Astrocyte (in vitro differentiated cells and primary cell): Measurements from ENCODE around the gene ANKH. TPM values are rescaled to one million over a fixed set of nuclear protein-coding genes. Genes with fewer than 3 reads are reported as not detected.

Experiments
- DNase-seq: peaks from one replicate; pipeline ENCODE4 v3.0.0-alpha.2; 2010; ENCODE audit warnings: low read depth
- FAIRE-seq: peaks from 2 replicates; lab custom pipeline; 2011; peaks lifted over from hg19 to GRCh38; lab: Jason Lieb, UNC
- H2AFZ ChIP-seq: 2 replicates; pipeline ENCODE4 v1.6.0; 2012; ENCODE audit warnings: low read depth, low read length, inconsistent platforms
- H3K27ac ChIP-seq: 2 replicates; pipeline ENCODE4 v1.5.1; 2011; ENCODE audit warnings: low read depth, low read length, inconsistent platforms
- H3K27me3 ChIP-seq: 2 replicates; pipeline ENCODE4 v1.6.0; 2011; ENCODE audit warnings: low read length, inconsistent platforms; ENCODE audit not compliant: insufficient read depth
- H3K36me3 ChIP-seq: 2 replicates; pipeline ENCODE4 v1.5.1; 2011; ENCODE audit warnings: low read length, inconsistent platforms; ENCODE audit not compliant: insufficient read depth
- H3K4me1 ChIP-seq: 2 replicates; pipeline ENCODE4 v1.5.1; 2011; ENCODE audit warnings: low read length, inconsistent platforms; ENCODE audit not compliant: insufficient read depth
- H3K4me2 ChIP-seq: 2 replicates; pipeline ENCODE4 v1.6.0; 2012; ENCODE audit warnings: low read length, inconsistent platforms
- H3K4me3 ChIP-seq: 2 replicates; pipeline ENCODE4 v1.5.1; 2011; ENCODE audit warnings: low read depth, mild to moderate bottlenecking, low read length, inconsistent platforms; ENCODE audit not compliant: insufficient read depth
- H3K79me2 ChIP-seq: 2 replicates; pipeline ENCODE4 v1.6.0; 2012; ENCODE audit warnings: mild to moderate bottlenecking, low read length, inconsistent platforms; ENCODE audit not compliant: insufficient read depth
- H3K9ac ChIP-seq: 2 replicates; pipeline ENCODE4 v1.6.0; 2012; ENCODE audit warnings: mild to moderate bottlenecking, low read length, inconsistent platforms
- H3K9me3 ChIP-seq: 2 replicates; pipeline ENCODE4 v1.5.1; 2012; ENCODE audit warnings: low read depth, mild to moderate bottlenecking, low read length, inconsistent platforms; ENCODE audit not compliant: insufficient read depth
- H4K20me1 ChIP-seq: 2 replicates; pipeline ENCODE4 v1.6.0; 2012; ENCODE audit warnings: low read length, inconsistent platforms; ENCODE audit not compliant: insufficient read depth
- H3K27ac Mint-ChIP-seq: one replicate; pipeline ENCODE4 v1.8.0; 2021; ENCODE audit warnings: mild to moderate bottlenecking, mixed read lengths; ENCODE audit not compliant: unreplicated experiment
- H3K27me3 Mint-ChIP-seq: one replicate; pipeline ENCODE4 v1.8.0; 2021; ENCODE audit warnings: low read depth, mixed read lengths; ENCODE audit not compliant: unreplicated experiment
- H3K36me3 Mint-ChIP-seq: one replicate; pipeline ENCODE4 v1.8.0; 2021; ENCODE audit warnings: low read depth, mixed read lengths; ENCODE audit not compliant: unreplicated experiment
- H3K4me1 Mint-ChIP-seq: one replicate; pipeline ENCODE4 v1.8.0; 2021; ENCODE audit warnings: low read depth, mixed read lengths; ENCODE audit not compliant: unreplicated experiment
- H3K4me3 Mint-ChIP-seq: one replicate; pipeline ENCODE4 v1.8.0; 2021; ENCODE audit warnings: mild to moderate bottlenecking, moderate library complexity, mixed read lengths; ENCODE audit not compliant: unreplicated experiment
- H3K9me3 Mint-ChIP-seq: one replicate; pipeline ENCODE4 v1.8.0; 2021; ENCODE audit warnings: mild to moderate bottlenecking, mixed read lengths; ENCODE audit not compliant: unreplicated experiment
- CTCF ChIP-seq: IDR thresholded peaks from 2 replicates; pipeline ENCODE4 v1.5.1; 2011; ENCODE audit warnings: low read depth, mild to moderate bottlenecking, inconsistent platforms, low read length, moderate library complexity; ENCODE audit not compliant: insufficient read depth
- EZH2 ChIP-seq: IDR thresholded peaks from 2 replicates; pipeline ENCODE4 v1.6.1; 2012; ENCODE audit warnings: mild to moderate bottlenecking, low read length, inconsistent platforms; ENCODE audit not compliant: insufficient read depth
- total RNA-seq: library from RNA; stranded (reverse); gene quantifications from 2 replicates; pipeline ENCODE4 v1.2.1, GENCODE V29; 2021

Gene ANKH
- total RNA-seq, 1 donor from 2014 or later: 15.8 TPM

DNA sequence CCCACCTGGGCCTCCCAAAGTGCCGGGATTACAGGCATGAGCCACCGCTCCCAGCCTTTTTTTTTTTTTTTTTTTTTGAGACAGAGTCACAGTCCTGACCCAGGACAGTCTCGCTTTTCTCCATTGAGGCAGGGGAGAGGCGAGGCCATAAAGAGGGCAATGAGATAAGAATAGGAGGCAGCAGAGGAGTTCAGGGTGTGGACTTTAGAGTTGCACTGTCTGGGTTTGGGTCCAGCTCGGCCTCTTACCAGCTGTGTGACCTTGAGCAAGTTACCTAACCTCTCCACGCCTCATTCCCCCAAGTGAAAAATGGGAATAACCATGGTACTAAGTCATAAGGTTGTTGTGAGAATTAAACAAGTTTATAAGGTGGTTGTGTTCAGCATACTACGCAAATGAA is 24.6 kb upstream of the ANKH start:
- FAIRE-seq: no peak
- no peaks in the 10 kb centered on the region for H3K79me2 ChIP-seq
- H3K36me3 ChIP-seq: no peaks in the 10 kb centered on the region
- H3K27me3 Mint-ChIP-seq: peaks cover 11% of the 10 kb centered on the region
- TF ChIP-seq EZH2 (no peak), CTCF (no peak)
- no peak overlapping the region for H3K27ac Mint-ChIP-seq
- H3K4me2 ChIP-seq: no peak overlapping the region
- H2AFZ ChIP-seq: no peak overlapping the region
- H3K9me3 Mint-ChIP-seq: no peaks in the 10 kb centered on the region
- peaks cover 2% of the 10 kb centered on the region for H3K27me3 ChIP-seq
- no peak overlapping the region for H3K4me3 ChIP-seq
- no peak overlapping the region for H3K27ac ChIP-seq
- peaks cover 8% of the 10 kb centered on the region for H3K4me1 ChIP-seq
- H3K9ac ChIP-seq: no peak overlapping the region
- no peaks in the 10 kb centered on the region for H3K36me3 Mint-ChIP-seq
- peaks cover 6% of the 10 kb centered on the region for H3K4me1 Mint-ChIP-seq
- DNase-seq: no peak
- no peaks in the 10 kb centered on the region for H3K9me3 ChIP-seq
- no peak overlapping the region for H3K4me3 Mint-ChIP-seq
- no peaks in the 10 kb centered on the region for H4K20me1 ChIP-seq

DNA sequence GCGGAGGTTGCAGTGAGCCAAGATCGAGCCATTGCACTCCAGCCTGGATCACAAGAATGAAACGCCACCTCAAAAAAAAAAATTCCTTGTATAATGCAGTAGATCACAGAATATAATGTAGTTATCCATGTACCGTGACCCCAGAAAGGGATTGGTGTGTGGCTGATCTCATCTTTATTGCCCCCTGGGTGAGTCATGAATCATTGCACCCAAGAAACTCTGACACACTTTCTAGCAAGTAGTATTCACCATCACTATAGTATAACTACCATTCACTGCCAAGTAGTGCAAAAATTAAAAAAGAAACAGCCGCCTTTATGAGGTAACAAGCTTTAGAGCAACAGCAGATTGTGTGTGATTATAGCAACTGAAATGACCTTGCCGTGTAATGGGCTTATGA is 23.7 kb upstream of the ANKH start:
- no peak for TF ChIP-seq EZH2
- TF ChIP-seq CTCF: no peak
- no peak overlapping the region for H2AFZ ChIP-seq
- Mint-ChIP-seq H3K4me1 (no peaks in the 10 kb centered on the region), H3K27me3 (peaks cover 13% of the 10 kb centered on the region), H3K27ac (no peak overlapping the region), H3K4me3 (no peak overlapping the region), H3K36me3 (no peaks in the 10 kb centered on the region), H3K9me3 (no peaks in the 10 kb centered on the region)
- no peaks in the 10 kb centered on the region for H3K36me3 ChIP-seq
- no peak overlapping the region for H3K4me3 ChIP-seq
- no peaks in the 10 kb centered on the region for H4K20me1 ChIP-seq
- no peaks in the 10 kb centered on the region for H3K9me3 ChIP-seq
- no peak overlapping the region for H3K4me2 ChIP-seq
- FAIRE-seq: no peak
- H3K9ac ChIP-seq: no peak overlapping the region
- no peak for DNase-seq
- H3K4me1 ChIP-seq: no peaks in the 10 kb centered on the region
- no peaks in the 10 kb centered on the region for H3K79me2 ChIP-seq
- H3K27ac ChIP-seq: no peak overlapping the region
- H3K27me3 ChIP-seq: peaks cover 2% of the 10 kb centered on the region

DNA sequence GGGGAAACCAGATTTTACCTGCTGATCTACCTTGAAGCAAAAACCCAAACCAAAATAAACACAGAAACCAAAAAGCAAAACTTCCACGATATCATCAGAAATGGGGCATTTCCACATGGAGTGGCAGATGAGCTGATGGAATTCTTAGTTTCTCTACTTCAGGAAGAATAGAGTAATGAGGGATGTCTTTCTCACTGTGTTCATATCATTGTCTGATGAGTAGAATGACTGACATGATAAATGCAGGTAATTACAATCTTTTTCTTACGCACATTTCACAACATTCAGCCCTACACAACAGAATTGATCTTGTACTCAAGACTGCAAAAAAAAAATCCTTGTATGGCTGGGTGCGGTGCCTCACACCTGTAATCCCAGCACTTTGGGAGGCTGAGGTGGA is 23.2 kb upstream of the ANKH start:
- Histone ChIP-seq H4K20me1 (no peaks in the 10 kb centered on the region), H2AFZ (no peak overlapping the region), H3K36me3 (no peaks in the 10 kb centered on the region), H3K9me3 (no peaks in the 10 kb centered on the region), H3K4me1 (no peaks in the 10 kb centered on the region), H3K4me3 (no peak overlapping the region), H3K4me2 (no peak overlapping the region), H3K27ac (no peak overlapping the region), H3K9ac (no peak overlapping the region), H3K79me2 (no peaks in the 10 kb centered on the region), H3K27me3 (peaks cover 2% of the 10 kb centered on the region)
- DNase-seq (no peak), FAIRE-seq (no peak)
- H3K27me3 Mint-ChIP-seq: peaks cover 17% of the 10 kb centered on the region
- H3K27ac Mint-ChIP-seq: no peak overlapping the region
- no peaks in the 10 kb centered on the region for H3K4me1 Mint-ChIP-seq
- H3K36me3 Mint-ChIP-seq: no peaks in the 10 kb centered on the region
- no peaks in the 10 kb centered on the region for H3K9me3 Mint-ChIP-seq
- no peak overlapping the region for H3K4me3 Mint-ChIP-seq
- TF ChIP-seq EZH2 (no peak), CTCF (no peak)
